ENCODE data around the gene RPL22. TPM values are rescaled to one million over a fixed set of nuclear protein-coding genes. Genes with fewer than 3 reads are reported as not detected.

Gene RPL22
- total RNA-seq, 1 donor from 2014 or later = 283 TPM

GRCh38 chr1:6244401-6245049, 45.1 kb upstream of the RPL22 start:
- Mint-ChIP-seq H3K27me3 (ENCODE audit: low read depth, unreplicated experiment) (peaks cover 51% of the 10 kb centered on the region), H3K4me3 (ENCODE audit: unreplicated experiment) (no peak overlapping the region), H3K36me3 (ENCODE audit: low read depth, unreplicated experiment) (no peaks in the 10 kb centered on the region), H3K9me3 (ENCODE audit: unreplicated experiment) (no peaks in the 10 kb centered on the region), H3K4me1 (ENCODE audit: low read depth, unreplicated experiment) (no peaks in the 10 kb centered on the region), H3K27ac (ENCODE audit: unreplicated experiment) (no peak overlapping the region)
- H3K4me1 ChIP-seq (ENCODE audit: insufficient read depth, low read length) = peaks cover 4% of the 10 kb centered on the region
- no peak for DNase-seq (ENCODE audit: low read depth)
- no peak overlapping the region for H3K4me3 ChIP-seq (ENCODE audit: insufficient read depth, low read depth, low read length)
- no peaks in the 10 kb centered on the region for H3K79me2 ChIP-seq (ENCODE audit: insufficient read depth, low read length)
- H3K9me3 ChIP-seq (ENCODE audit: insufficient read depth, low read depth, low read length) = no peaks in the 10 kb centered on the region
- no peak overlapping the region for H2AFZ ChIP-seq (ENCODE audit: low read depth, low read length)
- H4K20me1 ChIP-seq (ENCODE audit: insufficient read depth, low read length) = peaks cover 18% of the 10 kb centered on the region
- no peak for FAIRE-seq
- H3K4me2 ChIP-seq (ENCODE audit: low read length) = no peak overlapping the region
- no peak for TF ChIP-seq CTCF (IDR thresholded peaks at IDR 0.05; ENCODE audit: insufficient read depth, low read depth, low read length)
- H3K27me3 ChIP-seq (ENCODE audit: insufficient read depth, low read length) = peaks cover 36% of the 10 kb centered on the region
- H3K9ac ChIP-seq (ENCODE audit: low read length) = no peak overlapping the region
- H3K36me3 ChIP-seq (ENCODE audit: insufficient read depth, low read length) = no peaks in the 10 kb centered on the region
- no peak overlapping the region for H3K27ac ChIP-seq (ENCODE audit: low read depth, low read length)

DNA sequence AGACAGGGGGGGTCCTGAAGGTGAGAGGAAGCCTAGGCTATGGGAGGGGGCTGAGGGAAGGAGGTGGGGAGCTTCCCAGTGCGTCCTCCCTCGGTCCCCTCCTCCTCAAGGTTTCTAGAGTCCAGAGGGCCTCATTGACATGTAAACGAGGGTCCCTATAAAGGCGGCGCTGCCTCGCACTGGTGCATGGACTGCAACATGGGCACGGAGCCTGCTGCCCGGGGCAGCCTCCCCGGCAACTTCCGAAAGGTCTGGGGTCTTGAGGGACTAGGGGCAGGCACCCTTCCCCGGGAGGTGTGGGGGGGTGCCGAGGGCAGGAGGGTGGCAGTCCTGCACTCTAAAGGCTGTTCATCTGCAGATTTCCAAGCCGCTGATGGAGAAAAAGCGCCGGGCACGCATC, 44.6 kb upstream of the RPL22 start, which contains the start of gene HES3:
TSS of gene HES3 (plus strand) at position 187 of the 400 bp plus-strand sequence. CDS start at position 374, 187 bp downstream.
- no peaks in the 10 kb centered on the region for H3K9me3 Mint-ChIP-seq (ENCODE audit: unreplicated experiment)
- no peak for FAIRE-seq
- Histone ChIP-seq H3K4me3 (ENCODE audit: insufficient read depth, low read depth, low read length) (no peak within 1 kb of the TSS), H3K27ac (ENCODE audit: low read depth, low read length) (no peak within 1 kb of the TSS), H3K9ac (ENCODE audit: low read length) (no peak within 1 kb of the TSS), H3K79me2 (ENCODE audit: insufficient read depth, low read length) (no peaks in the 10 kb centered on the region), H3K4me1 (ENCODE audit: insufficient read depth, low read length) (peaks cover 4% of the 10 kb centered on the region), H3K36me3 (ENCODE audit: insufficient read depth, low read length) (no peaks in the 10 kb centered on the region), H4K20me1 (ENCODE audit: insufficient read depth, low read length) (peaks cover 18% of the 10 kb centered on the region), H3K9me3 (ENCODE audit: insufficient read depth, low read depth, low read length) (no peaks in the 10 kb centered on the region), H2AFZ (ENCODE audit: low read depth, low read length) (no peak within 1 kb of the TSS), H3K4me2 (ENCODE audit: low read length) (no peak within 1 kb of the TSS), H3K27me3 (ENCODE audit: insufficient read depth, low read length) (peaks cover 36% of the 10 kb centered on the region)
- no peaks in the 10 kb centered on the region for H3K4me1 Mint-ChIP-seq (ENCODE audit: low read depth, unreplicated experiment)
- H3K4me3 Mint-ChIP-seq (ENCODE audit: unreplicated experiment) = no peak within 1 kb of the TSS
- no peak for DNase-seq (ENCODE audit: low read depth)
- H3K27ac Mint-ChIP-seq (ENCODE audit: unreplicated experiment) = no peak within 1 kb of the TSS
- H3K27me3 Mint-ChIP-seq (ENCODE audit: low read depth, unreplicated experiment) = peaks cover 55% of the 10 kb centered on the region
- TF ChIP-seq CTCF (IDR thresholded peaks at IDR 0.05; ENCODE audit: insufficient read depth, low read depth, low read length) (no peak), EZH2 (IDR thresholded peaks at IDR 0.05; ENCODE audit: insufficient read depth, low read length) (peak; percentile 27)
- H3K36me3 Mint-ChIP-seq (ENCODE audit: low read depth, unreplicated experiment) = no peaks in the 10 kb centered on the region
